ENCODE data around the gene SERPINC1. TPM values are rescaled to one million over a fixed set of nuclear protein-coding genes. Genes with fewer than 3 reads are reported as not detected.

SERPINC1 gene
- total RNA-seq, 1 donor from 2014 or later = not detected

DNA sequence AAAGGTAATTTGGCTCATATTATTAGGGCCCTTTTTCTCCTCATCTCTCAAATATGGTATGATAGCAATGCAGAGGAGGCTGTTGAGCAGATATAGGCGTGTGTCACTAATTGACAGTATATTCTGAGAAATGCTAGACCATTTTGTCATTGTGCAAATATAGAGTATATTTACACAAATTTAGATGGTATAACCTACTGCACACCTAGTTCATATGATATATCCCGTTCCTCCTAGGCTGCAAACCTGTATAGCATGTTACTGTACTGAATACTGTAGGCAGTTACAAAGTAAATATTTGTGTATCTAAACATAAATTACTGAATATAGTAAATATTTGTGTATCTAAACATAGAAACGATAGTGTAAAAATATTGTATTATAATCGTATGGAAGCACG lies 40.4 kb downstream of the SERPINC1 start:
- TF ChIP-seq, protein P1, sequence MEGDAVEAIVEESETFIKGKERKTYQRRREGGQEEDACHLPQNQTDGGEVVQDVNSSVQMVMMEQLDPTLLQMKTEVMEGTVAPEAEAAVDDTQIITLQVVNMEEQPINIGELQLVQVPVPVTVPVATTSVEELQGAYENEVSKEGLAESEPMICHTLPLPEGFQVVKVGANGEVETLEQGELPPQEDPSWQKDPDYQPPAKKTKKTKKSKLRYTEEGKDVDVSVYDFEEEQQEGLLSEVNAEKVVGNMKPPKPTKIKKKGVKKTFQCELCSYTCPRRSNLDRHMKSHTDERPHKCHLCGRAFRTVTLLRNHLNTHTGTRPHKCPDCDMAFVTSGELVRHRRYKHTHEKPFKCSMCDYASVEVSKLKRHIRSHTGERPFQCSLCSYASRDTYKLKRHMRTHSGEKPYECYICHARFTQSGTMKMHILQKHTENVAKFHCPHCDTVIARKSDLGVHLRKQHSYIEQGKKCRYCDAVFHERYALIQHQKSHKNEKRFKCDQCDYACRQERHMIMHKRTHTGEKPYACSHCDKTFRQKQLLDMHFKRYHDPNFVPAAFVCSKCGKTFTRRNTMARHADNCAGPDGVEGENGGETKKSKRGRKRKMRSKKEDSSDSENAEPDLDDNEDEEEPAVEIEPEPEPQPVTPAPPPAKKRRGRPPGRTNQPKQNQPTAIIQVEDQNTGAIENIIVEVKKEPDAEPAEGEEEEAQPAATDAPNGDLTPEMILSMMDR (IDR thresholded peaks at IDR 0.05) = no peak
- intact Hi-C loops (cut with DNase I) = no loop called here
- ATAC-seq (no peak), DNase-seq (no peak)
- H3K27me3 ChIP-seq = no peaks in the 10 kb centered on the region
- peaks cover 56% of the 10 kb centered on the region for H3K36me3 ChIP-seq
- H3K4me1 ChIP-seq = no peaks in the 10 kb centered on the region
- H3K4me3 ChIP-seq = no peak overlapping the region
- no peaks in the 10 kb centered on the region for H3K9me3 ChIP-seq
- H3K27ac ChIP-seq = no peak overlapping the region

DNA sequence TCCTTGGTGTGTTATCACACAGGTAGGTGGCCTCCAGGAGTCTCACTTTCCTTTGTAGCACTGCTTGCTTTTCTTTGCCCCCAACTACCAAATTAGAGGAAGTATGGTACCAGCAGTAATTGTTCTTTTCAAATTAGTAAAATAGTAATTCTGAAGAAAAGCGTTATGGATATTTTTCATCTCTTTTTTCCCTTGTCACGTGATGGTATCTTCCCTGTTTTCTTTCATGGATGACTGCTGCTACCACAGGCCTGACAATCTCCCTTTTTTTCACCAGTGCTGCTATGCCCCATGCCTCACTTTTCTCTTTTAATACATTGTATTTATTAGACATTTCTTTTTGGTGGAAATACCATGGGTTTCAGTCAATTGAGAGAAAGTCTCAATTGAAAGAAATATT lies 45.6 kb downstream of the SERPINC1 start:
- peaks cover 28% of the 10 kb centered on the region for H3K4me1 ChIP-seq
- H3K36me3 ChIP-seq = peaks cover 29% of the 10 kb centered on the region
- intact Hi-C loops (cut with DNase I) = no loop called here
- ATAC-seq (no peak), DNase-seq (no peak)
- no peaks in the 10 kb centered on the region for H3K27me3 ChIP-seq
- no peaks in the 10 kb centered on the region for H3K9me3 ChIP-seq
- no peak overlapping the region for H3K27ac ChIP-seq
- no peak overlapping the region for H3K4me3 ChIP-seq
- TF ChIP-seq, protein P1 (IDR thresholded peaks at IDR 0.05) = no peak

DNA sequence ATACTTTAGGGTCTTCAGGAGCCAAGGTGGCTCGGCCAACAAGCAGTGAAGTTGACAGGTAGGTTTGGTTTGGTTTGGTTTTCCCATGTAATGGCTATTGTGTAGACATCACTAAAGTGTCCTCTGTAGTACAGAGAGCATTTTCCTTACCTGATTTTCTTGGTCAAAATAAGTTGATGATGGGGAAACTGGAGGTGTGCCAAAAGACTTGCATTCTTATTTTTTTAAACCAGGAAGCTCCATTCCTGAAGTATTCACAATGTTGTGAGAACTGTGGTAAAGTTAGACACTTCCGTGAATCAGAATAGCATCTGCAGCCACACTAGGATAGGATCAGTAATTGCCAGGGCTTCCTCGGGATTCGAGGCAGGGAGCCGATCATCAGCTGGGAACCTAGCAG lies 46.0 kb downstream of the SERPINC1 start:
- Histone ChIP-seq H3K4me1 (peaks cover 33% of the 10 kb centered on the region), H3K27me3 (no peaks in the 10 kb centered on the region), H3K9me3 (no peaks in the 10 kb centered on the region), H3K36me3 (peaks cover 29% of the 10 kb centered on the region), H3K27ac (peak overlapping the region; percentile 96), H3K4me3 (no peak overlapping the region)
- no peak for DNase-seq
- TF ChIP-seq, protein P1 (IDR thresholded peaks at IDR 0.05) = no peak
- intact Hi-C loops (cut with DNase I) = no loop called here
- no peak for ATAC-seq

DNA sequence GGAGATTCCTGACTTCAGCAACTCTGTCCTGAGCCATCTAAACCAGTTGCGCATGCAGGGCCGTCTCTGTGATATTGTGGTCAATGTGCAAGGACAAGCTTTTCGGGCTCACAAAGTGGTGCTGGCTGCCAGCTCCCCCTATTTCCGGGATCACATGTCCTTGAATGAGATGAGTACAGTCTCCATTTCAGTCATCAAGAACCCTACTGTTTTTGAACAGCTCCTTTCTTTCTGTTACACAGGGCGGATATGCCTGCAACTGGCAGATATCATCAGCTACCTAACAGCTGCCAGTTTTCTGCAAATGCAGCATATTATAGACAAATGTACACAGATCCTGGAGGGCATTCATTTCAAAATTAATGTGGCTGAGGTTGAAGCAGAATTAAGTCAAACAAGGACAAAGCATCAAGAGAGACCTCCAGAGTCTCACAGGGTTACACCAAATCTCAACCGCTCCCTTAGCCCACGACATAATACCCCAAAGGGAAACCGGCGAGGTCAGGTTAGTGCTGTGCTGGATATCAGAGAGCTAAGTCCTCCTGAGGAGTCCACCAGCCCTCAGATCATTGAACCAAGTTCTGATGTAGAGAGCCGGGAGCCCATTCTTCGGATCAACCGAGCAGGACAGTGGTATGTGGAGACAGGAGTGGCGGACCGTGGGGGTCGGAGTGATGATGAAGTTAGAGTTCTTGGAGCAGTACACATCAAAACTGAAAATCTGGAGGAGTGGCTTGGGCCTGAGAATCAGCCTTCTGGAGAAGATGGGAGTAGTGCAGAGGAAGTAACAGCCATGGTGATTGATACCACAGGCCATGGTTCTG lies 46.7 kb downstream of the SERPINC1 start:
- Histone ChIP-seq H3K4me1 (peaks cover 39% of the 10 kb centered on the region), H3K27me3 (no peaks in the 10 kb centered on the region), H3K9me3 (no peaks in the 10 kb centered on the region), H3K27ac (peak overlapping the region; percentile 96), H3K36me3 (peaks cover 29% of the 10 kb centered on the region), H3K4me3 (no peak overlapping the region)
- intact Hi-C loops (cut with DNase I) = no loop called here
- TF ChIP-seq, protein P1 (IDR thresholded peaks at IDR 0.05) = no peak
- ATAC-seq (no peak), DNase-seq (no peak)

DNA sequence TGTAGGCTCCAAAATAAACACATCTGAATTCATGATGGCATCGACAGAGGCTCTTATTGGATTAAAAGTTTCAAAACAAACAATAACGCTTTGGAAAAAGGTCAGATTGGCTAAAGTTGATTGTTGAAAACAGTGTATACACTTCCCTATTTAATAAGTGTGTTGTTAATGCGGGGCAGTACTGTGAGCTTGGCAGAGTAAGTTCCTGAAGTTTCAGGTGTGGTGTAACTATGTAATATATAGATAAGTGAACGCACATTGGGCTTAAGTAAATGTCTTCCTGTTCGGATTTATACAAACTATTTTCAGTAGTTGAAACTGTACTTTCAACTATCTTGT lies 48.1 kb downstream of the SERPINC1 start:
- Histone ChIP-seq H3K27ac (peak overlapping the region; percentile 96), H3K27me3 (no peaks in the 10 kb centered on the region), H3K4me1 (peaks cover 48% of the 10 kb centered on the region), H3K4me3 (peak overlapping the region; percentile 92), H3K9me3 (no peaks in the 10 kb centered on the region), H3K36me3 (peaks cover 33% of the 10 kb centered on the region)
- no peak for ATAC-seq
- TF ChIP-seq, protein P1 (IDR thresholded peaks at IDR 0.05) = no peak
- intact Hi-C loops (cut with DNase I) = no loop called here
- no peak for DNase-seq

Data from upper lobe of right lung (tissue), 1 donor.